ENCODE data around the gene SUSD4.

Gene SUSD4

GRCh38 chr1:223298701-223299100, 65.3 kb downstream of the SUSD4 start:
- no peaks in the 10 kb centered on the region for H3K79me2 ChIP-seq (ENCODE audit: insufficient read depth, low read depth)
- H3K4me3 ChIP-seq (IDR thresholded peaks at IDR 0.05; ENCODE audit: insufficient read depth, low read depth, low read length) = no peak overlapping the region
- H3K36me3 ChIP-seq (ENCODE audit: insufficient read depth) = no peaks in the 10 kb centered on the region
- no peak overlapping the region for H3K4me2 ChIP-seq
- no peaks in the 10 kb centered on the region for H3K27me3 ChIP-seq (ENCODE audit: insufficient read depth, low read depth)
- no peak overlapping the region for H2AFZ ChIP-seq (ENCODE audit: low read depth)
- no peak overlapping the region for H3K27ac ChIP-seq
- H3K4me1 ChIP-seq (ENCODE audit: low read depth, poor library complexity, severe bottlenecking) = no peaks in the 10 kb centered on the region
- H3K9ac ChIP-seq = no peak overlapping the region
- no peaks in the 10 kb centered on the region for H4K20me1 ChIP-seq (ENCODE audit: insufficient read depth)
- TF ChIP-seq CTCF (conservative IDR thresholded peaks at IDR 0.05; ENCODE audit: low read depth, low read length) = no peak

- Histone ChIP-seq H3K4me2 (no peak overlapping the region), H3K9ac (no peak overlapping the region), H2AFZ (ENCODE audit: low read depth) (no peak overlapping the region), H4K20me1 (ENCODE audit: insufficient read depth) (no peaks in the 10 kb centered on the region), H3K4me3 (IDR thresholded peaks at IDR 0.05; ENCODE audit: insufficient read depth, low read depth, low read length) (no peak overlapping the region), H3K27me3 (ENCODE audit: insufficient read depth, low read depth) (no peaks in the 10 kb centered on the region), H3K36me3 (ENCODE audit: insufficient read depth) (no peaks in the 10 kb centered on the region), H3K79me2 (ENCODE audit: insufficient read depth, low read depth) (no peaks in the 10 kb centered on the region), H3K27ac (no peak overlapping the region), H3K4me1 (ENCODE audit: low read depth, poor library complexity, severe bottlenecking) (no peaks in the 10 kb centered on the region)
- TF ChIP-seq CTCF (conservative IDR thresholded peaks at IDR 0.05; ENCODE audit: low read depth, low read length) = no peak
Observed at GRCh38 chr1:223297800-223298199, 66.2 kb downstream of the SUSD4 start.

GRCh38 chr1:223291796-223292195, 72.2 kb downstream of the SUSD4 start:
- Histone ChIP-seq H4K20me1 (ENCODE audit: insufficient read depth) (no peaks in the 10 kb centered on the region), H2AFZ (ENCODE audit: low read depth) (no peak overlapping the region), H3K79me2 (ENCODE audit: insufficient read depth, low read depth) (no peaks in the 10 kb centered on the region), H3K4me3 (IDR thresholded peaks at IDR 0.05; ENCODE audit: insufficient read depth, low read depth, low read length) (no peak overlapping the region), H3K27ac (no peak overlapping the region), H3K9ac (no peak overlapping the region), H3K27me3 (ENCODE audit: insufficient read depth, low read depth) (no peaks in the 10 kb centered on the region), H3K36me3 (ENCODE audit: insufficient read depth) (no peaks in the 10 kb centered on the region), H3K4me1 (ENCODE audit: low read depth, poor library complexity, severe bottlenecking) (no peaks in the 10 kb centered on the region), H3K4me2 (no peak overlapping the region)
- TF ChIP-seq CTCF (conservative IDR thresholded peaks at IDR 0.05; ENCODE audit: low read depth, low read length) = no peak

- no peaks in the 10 kb centered on the region for H3K36me3 ChIP-seq (ENCODE audit: insufficient read depth)
- no peak overlapping the region for H3K27ac ChIP-seq
- no peak overlapping the region for H3K4me2 ChIP-seq
- H3K79me2 ChIP-seq (ENCODE audit: insufficient read depth, low read depth) = no peaks in the 10 kb centered on the region
- no peak overlapping the region for H3K9ac ChIP-seq
- no peak for TF ChIP-seq CTCF (conservative IDR thresholded peaks at IDR 0.05; ENCODE audit: low read depth, low read length)
- H3K4me1 ChIP-seq (ENCODE audit: low read depth, poor library complexity, severe bottlenecking) = no peaks in the 10 kb centered on the region
- H2AFZ ChIP-seq (ENCODE audit: low read depth) = no peak overlapping the region
- H3K4me3 ChIP-seq (IDR thresholded peaks at IDR 0.05; ENCODE audit: insufficient read depth, low read depth, low read length) = no peak overlapping the region
- no peaks in the 10 kb centered on the region for H4K20me1 ChIP-seq (ENCODE audit: insufficient read depth)
- no peaks in the 10 kb centered on the region for H3K27me3 ChIP-seq (ENCODE audit: insufficient read depth, low read depth)
Observed at GRCh38 chr1:223290397-223290796, 73.6 kb downstream of the SUSD4 start.

- Histone ChIP-seq H4K20me1 (ENCODE audit: insufficient read depth) (no peaks in the 10 kb centered on the region), H3K4me2 (no peak overlapping the region), H3K27ac (no peak overlapping the region), H3K27me3 (ENCODE audit: insufficient read depth, low read depth) (no peaks in the 10 kb centered on the region), H3K36me3 (ENCODE audit: insufficient read depth) (no peaks in the 10 kb centered on the region), H3K9ac (no peak overlapping the region), H3K79me2 (ENCODE audit: insufficient read depth, low read depth) (no peaks in the 10 kb centered on the region), H2AFZ (ENCODE audit: low read depth) (no peak overlapping the region), H3K4me3 (IDR thresholded peaks at IDR 0.05; ENCODE audit: insufficient read depth, low read depth, low read length) (no peak overlapping the region), H3K4me1 (ENCODE audit: low read depth, poor library complexity, severe bottlenecking) (no peaks in the 10 kb centered on the region)
- TF ChIP-seq CTCF (conservative IDR thresholded peaks at IDR 0.05; ENCODE audit: low read depth, low read length) = no peak
Observed at GRCh38 chr1:223289621-223290020, 74.4 kb downstream of the SUSD4 start.
